K562 (cell line): ENCODE measurements around the gene SLC5A7. TPM values are rescaled to one million over a fixed set of nuclear protein-coding genes. Genes with fewer than 3 reads are reported as not detected.

ENCODE experiments used
- ATAC-seq: fragments of 200-7000 bp; cut with Tn5 transposase; 3 replicates; pipeline ENCODE4 v1.9.1; 2020; ENCODE audit warnings: moderate library complexity
- BruUV-seq: library from RNA; stranded (reverse); fragments of 400-500 nt; replicated peaks from 2 replicates; lab custom pipeline; 2021; lab: Mats Ljungman, UMichigan
- CTCF ChIA-PET: fragments of 300-600 bp; formaldehyde crosslinking; extraction: SDS; loops from one replicate; lab custom pipeline; 2021; ENCODE audit warnings: low intra/inter-chr PET ratio; lab: Yijun Ruan, JAX
- POLR2A ChIA-PET: fragments of 300-600, 350-650 bp; sonication (Branson Sonifier 250); formaldehyde crosslinking; extraction: SDS; loops from one replicate; lab custom pipeline; 2021; ENCODE audit warnings: antibody characterized with exemption, inconsistent platforms; lab: Yijun Ruan, JAX
- DNase-seq, 4 experiments: peaks; one replicate each; pipeline versions ENCODE4 v3.0.0 to v3.0.0-alpha.2; 2011 to 2018; ENCODE audit warnings: low spot score in 3 of 4, mixed read lengths in 3 of 4; ENCODE audit errors: extremely low read depth in 1 of 4
- FAIRE-seq: peaks from 2 replicates; lab custom pipeline; 2011; peaks lifted over from hg19 to GRCh38; lab: Jason Lieb, UNC
- H2AFZ ChIP-seq: 2 replicates; pipeline ENCODE4 v1.6.0; 2011; ENCODE audit warnings: low read depth, low read length, control low read depth, inconsistent platforms
- H3K27ac ChIP-seq: fragments of 200-600 bp; 3 replicates; pipeline ENCODE4 v1.8.0; 2011; ENCODE audit warnings: low read depth, mild to moderate bottlenecking, control low read depth, inconsistent platforms, low read length, moderate library complexity, mixed read lengths; ENCODE audit errors: extremely low read depth
- H3K27me3 ChIP-seq, 2 experiments: fragments of 300-600 bp in 1 of 2; 2 replicates in 1 of 2; 3 replicates in 1 of 2; pipeline versions ENCODE4 v1.6.0 to v1.8.0; 2011; ENCODE audit warnings: inconsistent platforms in 2 of 2, low read length in 2 of 2, mild to moderate bottlenecking in 1 of 2, mixed read lengths in 1 of 2, moderate library complexity in 1 of 2; ENCODE audit not compliant: control insufficient read depth in 2 of 2, insufficient read depth in 2 of 2
- H3K36me3 ChIP-seq: fragments of 300-600 bp; 3 replicates; pipeline ENCODE4 v1.8.0; 2011; ENCODE audit warnings: mild to moderate bottlenecking, low read length, inconsistent platforms; ENCODE audit not compliant: control insufficient read depth, insufficient read depth
- H3K4me1 ChIP-seq, 2 experiments: fragments of 200-600 bp in 1 of 2; replicated peaks in 1 of 2; 2 replicates in 1 of 2; 3 replicates in 1 of 2; pipeline versions ENCODE4 v1.5.1 to v1.8.0; 2011; ENCODE audit warnings: inconsistent platforms in 2 of 2, low read length in 2 of 2, mild to moderate bottlenecking in 1 of 2, mixed read lengths in 1 of 2, moderate library complexity in 1 of 2; ENCODE audit not compliant: control insufficient read depth in 2 of 2, insufficient read depth in 2 of 2
- H3K4me2 ChIP-seq: 2 replicates; pipeline ENCODE4 v1.6.1; 2011; ENCODE audit warnings: low read length, control low read depth, inconsistent platforms, mixed read lengths; ENCODE audit not compliant: insufficient read depth
- H3K4me3 ChIP-seq: fragments of 200-600 bp; sonication (generic), shearing (Covaris generic); 2 replicates; pipeline ENCODE4 v1.5.1; 2016; ENCODE audit warnings: control low read depth, inconsistent platforms
- H3K79me2 ChIP-seq: fragments of 200-600 bp; 3 replicates; pipeline ENCODE4 v1.8.0; 2011; ENCODE audit warnings: low read length, inconsistent platforms; ENCODE audit not compliant: control insufficient read depth, insufficient read depth
- H3K9ac ChIP-seq, 2 experiments: 2 replicates each; pipeline versions ENCODE4 v1.6.0 to v1.6.1; 2011; ENCODE audit warnings: low read depth in 2 of 2, low read length in 2 of 2, control low read depth in 1 of 2, inconsistent platforms in 1 of 2, mild to moderate bottlenecking in 1 of 2, mixed read lengths in 1 of 2; ENCODE audit not compliant: insufficient read depth in 1 of 2
- H3K9me1 ChIP-seq: one replicate; pipeline ENCODE4 v1.6.0; 2011; ENCODE audit warnings: inconsistent platforms, mild to moderate bottlenecking, low read length, moderate library complexity; ENCODE audit not compliant: control insufficient read depth, insufficient read depth
- H3K9me3 ChIP-seq: replicated peaks from 2 replicates; pipeline ENCODE4 v1.5.1; 2011; ENCODE audit warnings: low read depth, low read length, inconsistent platforms; ENCODE audit not compliant: control insufficient read depth, insufficient read depth
- H4K20me1 ChIP-seq: replicated peaks from 2 replicates; pipeline ENCODE4 v1.6.1; 2011; ENCODE audit warnings: low read length, inconsistent platforms, mixed read lengths; ENCODE audit not compliant: control insufficient read depth, insufficient read depth
- ELF1 ChIP-seq: fragments of 200-800 bp; sonication (Bioruptor generic); IDR thresholded peaks from 2 replicates; pipeline ENCODE4 v1.6.1; 2016; ENCODE audit warnings: missing genetic modification characterization, missing compliant biosample characterization
- MAFG ChIP-seq: fragments of 450-650 bp; conservative IDR thresholded peaks from 2 replicates; pipeline ENCODE4 v1.6.1; 2016; ENCODE audit warnings: missing genetic modification characterization, missing compliant biosample characterization
- ZBTB34 ChIP-seq: fragments of 250-450 bp; sonication (Bioruptor Pico); IDR thresholded peaks from 2 replicates; pipeline ENCODE4 v1.8.0; 2021; ENCODE audit warnings: mild to moderate bottlenecking, moderate library complexity
- ZNF146 ChIP-seq: IDR thresholded peaks from one replicate; pipeline ENCODE4 v1.6.1; 2018; ENCODE audit warnings: missing compliant biosample characterization; ENCODE audit not compliant: unreplicated experiment
- ZNF57 ChIP-seq: fragments of 450-650 bp; formaldehyde crosslinking; IDR thresholded peaks from 2 replicates; pipeline ENCODE4 v1.4.0; 2020; ENCODE audit warnings: mild to moderate bottlenecking, moderate library complexity
- ZNF717 ChIP-seq: fragments of 250-450 bp; sonication (Bioruptor Pico); IDR thresholded peaks from 2 replicates; pipeline ENCODE4 v1.5.0; 2021
- in situ Hi-C: fragments of 300-500 bp; cut with MboI; formaldehyde crosslinking; loops from 4 replicates; pipeline ENCODE4 v1.15.0; 2018; ENCODE audit warnings: inconsistent platforms, mixed read lengths
- intact Hi-C: fragments of 100-400 bp; cut with micrococcal nuclease; formaldehyde crosslinking; loops from 2 replicates; pipeline ENCODE4 v1.14.2; 2022
- polyA plus RNA-seq, 8 experiments: library from polyadenylated mRNA; depleted of rRNA in 4 of 8; stranded (reverse) in 5 of 8; unstranded in 3 of 8; fragments of >200 nt; fragmentation: Nextera tagmentation in 2 of 8; fragmentation: Illumina TruSeq in 1 of 8; extraction: Ambion mirVana in 2 of 8; extraction: Trizol in 1 of 8; gene quantifications; 2 replicates each; pipeline versions ENCODE4 v1.2.1 to v1.2.3, GENCODE V29; 2011 to 2014; ENCODE audit warnings: inconsistent platforms in 1 of 8, missing spikeins in 1 of 8
- total RNA-seq, 7 experiments: library from RNA; depleted of rRNA in 6 of 7; stranded (reverse); fragments of >200 nt in 6 of 7; fragmentation: Illumina TruSeq in 2 of 7; extraction: Trizol in 2 of 7; gene quantifications; 2 replicates each; pipeline versions ENCODE4 v1.2.1 to v1.2.3, GENCODE V29; 2011 to 2021; ENCODE audit warnings: low replicate concordance in 1 of 7
- TF ChIP-seq, protein P1 (sequence below): fragments of 450-650 bp; IDR thresholded peaks from 2 replicates; pipeline ENCODE4 v1.6.1; 2014; ENCODE audit warnings: low read depth, mild to moderate bottlenecking, moderate library complexity, borderline replicate concordance

Gene SLC5A7
- total and polyA plus RNA-seq, 9 of the 15 experiments (the other 6 are each of a cell fraction or from before 2014, with no cell fraction given): not detected

- no peak overlapping the region for H3K9ac ChIP-seq
- ChIA-PET POLR2A (no interaction called here), CTCF (no interaction called here)
- no TSS peak for BruUV-seq
- ATAC-seq (no peak), FAIRE-seq (no peak), DNase-seq (no peak)
- no peaks in the 10 kb centered on the region for H3K9me1 ChIP-seq
- H3K4me3 ChIP-seq: no peak overlapping the region
- no peaks in the 10 kb centered on the region for H3K9me3 ChIP-seq
- no peaks in the 10 kb centered on the region for H3K79me2 ChIP-seq
- no peaks in the 10 kb centered on the region for H3K36me3 ChIP-seq
- in situ Hi-C loops (no loop called here), intact Hi-C loops (no loop called here)
- no peaks in the 10 kb centered on the region for H3K27me3 ChIP-seq
- no peak overlapping the region for H3K27ac ChIP-seq
- no peak overlapping the region for H2AFZ ChIP-seq
- no peaks in the 10 kb centered on the region for H4K20me1 ChIP-seq
- TF ChIP-seq ZNF146 (CRISPR knock-in tag) (no peak), MAFG (tag) (no peak), ELF1 (tag) (no peak), ZNF57 (CRISPR knock-in tag) (no peak), ZNF717 (CRISPR knock-in tag) (no peak), ZBTB34 (CRISPR knock-in tag) (no peak)
- TF ChIP-seq, protein P1, sequence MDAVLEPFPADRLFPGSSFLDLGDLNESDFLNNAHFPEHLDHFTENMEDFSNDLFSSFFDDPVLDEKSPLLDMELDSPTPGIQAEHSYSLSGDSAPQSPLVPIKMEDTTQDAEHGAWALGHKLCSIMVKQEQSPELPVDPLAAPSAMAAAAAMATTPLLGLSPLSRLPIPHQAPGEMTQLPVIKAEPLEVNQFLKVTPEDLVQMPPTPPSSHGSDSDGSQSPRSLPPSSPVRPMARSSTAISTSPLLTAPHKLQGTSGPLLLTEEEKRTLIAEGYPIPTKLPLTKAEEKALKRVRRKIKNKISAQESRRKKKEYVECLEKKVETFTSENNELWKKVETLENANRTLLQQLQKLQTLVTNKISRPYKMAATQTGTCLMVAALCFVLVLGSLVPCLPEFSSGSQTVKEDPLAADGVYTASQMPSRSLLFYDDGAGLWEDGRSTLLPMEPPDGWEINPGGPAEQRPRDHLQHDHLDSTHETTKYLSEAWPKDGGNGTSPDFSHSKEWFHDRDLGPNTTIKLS: no peak
- no peak overlapping the region for H3K4me2 ChIP-seq
- H3K4me1 ChIP-seq: no peaks in the 10 kb centered on the region
Measured at GRCh38 chr2:108022628-108023027, 36.3 kb downstream of the SLC5A7 start.
